HG02852 (cell line): ENCODE results near the gene CIAO2B.
A peak's percentile ranks its signal among the peaks of the same experiment; 100 is the strongest.
"Not testable (repeated sequence)": the region's sequence is repeated elsewhere in the genome, so short reads cannot be mapped to it uniquely, and the experiment has no call there.

Source experiments
- ATAC-seq: cut with Tn5 transposase; IDR thresholded peaks from one replicate; pipeline ENCODE4 v1.9.1; 2021; ENCODE audit warnings: mild to moderate bottlenecking, moderate library complexity; ENCODE audit not compliant: unreplicated experiment

The CIAO2B gene

GRCh38 chr16:66937725-66938337, 3.6 kb upstream of the CIAO2B start:
- no peak for ATAC-seq

- ATAC-seq = no peak
These were observed 2.8 kb upstream of the CIAO2B start for GRCh38 chr16:66936889-66937554.

GRCh38 chr16:66936462-66936861, 2.3 kb upstream of the CIAO2B start:
- ATAC-seq = no peak

GRCh38 chr16:66935314-66936011, 1.3 kb upstream of the CIAO2B start, which contains the start of gene CES2:
TSS of gene CES2 (plus strand) at chr16:66935516. CDS start at chr16:66935636, 120 bp downstream.
- no peak for ATAC-seq

- ATAC-seq = not testable (repeated sequence)
These were observed 674 bp upstream of the CIAO2B start for GRCh38 chr16:66934839-66935313.

- ATAC-seq = peak; percentile 29
These were observed 445 bp downstream of the CIAO2B start for GRCh38 chr16:66933776-66934137.

- ATAC-seq = no peak
These were observed 2.1 kb downstream of the CIAO2B start for GRCh38 chr16:66932076-66932475.

GRCh38 chr16:66931665-66932064, 2.5 kb downstream of the CIAO2B start:
- no peak for ATAC-seq

- no peak for ATAC-seq
These were observed 4.0 kb downstream of the CIAO2B start for GRCh38 chr16:66930189-66930588.

- ATAC-seq = no peak
These were observed 5.4 kb downstream of the CIAO2B start for GRCh38 chr16:66928702-66929388.

- ATAC-seq = no peak
These were observed 6.1 kb downstream of the CIAO2B start for GRCh38 chr16:66927918-66928649.

- ATAC-seq = no peak
These were observed 7.2 kb downstream of the CIAO2B start for GRCh38 chr16:66926961-66927436.

- no peak for ATAC-seq
These were observed 7.8 kb downstream of the CIAO2B start for GRCh38 chr16:66926171-66926947.

- peak; percentile 29 for ATAC-seq
These were observed 8.8 kb downstream of the CIAO2B start, which contains the start of gene RRAD for GRCh38 chr16:66925322-66925840. TSS of gene RRAD (minus strand) at chr16:66925535. CDS start at chr16:66925179, 356 bp downstream.

- ATAC-seq = peak; percentile 44
These were observed 9.5 kb downstream of the CIAO2B start for GRCh38 chr16:66924527-66925321.

GRCh38 chr16:66923866-66924265, 10.3 kb downstream of the CIAO2B start:
- no peak for ATAC-seq

- no peak for ATAC-seq
These were observed 10.9 kb downstream of the CIAO2B start for GRCh38 chr16:66923247-66923731.

GRCh38 chr16:66921729-66922450, 12.3 kb downstream of the CIAO2B start:
- no peak for ATAC-seq
